Endothelial cell of umbilical vein (primary cell): ENCODE measurements around the gene CABLES1.

Source experiments
- FOS ChIP-seq: IDR thresholded peaks from 2 replicates; pipeline ENCODE4 v1.6.1; 2011; ENCODE audit warnings: mild to moderate bottlenecking, low read length, moderate library complexity, borderline replicate concordance; ENCODE audit not compliant: insufficient read depth
- JUN ChIP-seq: IDR thresholded peaks from 2 replicates; pipeline ENCODE4 v1.6.1; 2011; ENCODE audit warnings: borderline replicate concordance, low read depth; ENCODE audit not compliant: insufficient read length, insufficient read depth
- TF ChIP-seq, protein P1 (sequence below), 2 donors: IDR thresholded peaks; 1 replicate in 1 of 2; 2 replicates in 1 of 2; pipeline ENCODE4 v1.5.1; 2011; ENCODE audit warnings: low read length in 2 of 2, mild to moderate bottlenecking in 2 of 2, moderate library complexity in 2 of 2, control low read depth in 1 of 2, inconsistent platforms in 1 of 2, low read depth in 1 of 2; ENCODE audit not compliant: insufficient read depth in 1 of 2; ENCODE audit errors: extremely low read depth in 1 of 2

DNA sequence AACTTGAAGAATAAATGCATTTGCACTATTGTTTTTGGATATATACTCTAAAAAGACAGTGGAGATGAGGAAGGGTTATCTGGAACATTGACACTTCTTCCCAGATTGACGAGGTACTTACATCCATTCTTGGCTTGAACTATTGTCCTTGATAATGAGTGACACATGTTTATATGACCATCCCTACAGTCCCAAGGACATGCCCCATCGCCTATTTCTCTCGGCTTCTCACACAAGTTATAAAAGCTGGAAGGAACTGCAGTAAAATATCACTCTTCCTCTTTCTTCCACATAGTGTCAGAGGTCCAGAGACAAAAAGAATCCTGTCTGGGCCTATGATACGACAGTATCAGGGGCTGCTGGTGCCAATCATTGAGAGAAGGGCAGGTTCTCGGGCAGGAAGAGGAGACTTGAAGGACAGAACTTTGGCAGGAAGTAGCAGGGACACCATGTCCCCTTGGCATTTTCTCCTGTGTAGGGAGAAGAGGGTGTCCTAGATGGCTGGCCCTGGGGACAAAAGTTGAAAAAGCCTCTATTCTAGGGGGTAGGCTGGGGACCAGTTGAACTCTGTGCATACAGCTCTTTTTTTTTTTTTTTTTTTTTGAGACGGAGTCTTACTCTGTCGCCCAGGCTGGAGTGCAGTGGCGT is 5.8 kb upstream of the CABLES1 start:
- TF ChIP-seq, protein P1, sequence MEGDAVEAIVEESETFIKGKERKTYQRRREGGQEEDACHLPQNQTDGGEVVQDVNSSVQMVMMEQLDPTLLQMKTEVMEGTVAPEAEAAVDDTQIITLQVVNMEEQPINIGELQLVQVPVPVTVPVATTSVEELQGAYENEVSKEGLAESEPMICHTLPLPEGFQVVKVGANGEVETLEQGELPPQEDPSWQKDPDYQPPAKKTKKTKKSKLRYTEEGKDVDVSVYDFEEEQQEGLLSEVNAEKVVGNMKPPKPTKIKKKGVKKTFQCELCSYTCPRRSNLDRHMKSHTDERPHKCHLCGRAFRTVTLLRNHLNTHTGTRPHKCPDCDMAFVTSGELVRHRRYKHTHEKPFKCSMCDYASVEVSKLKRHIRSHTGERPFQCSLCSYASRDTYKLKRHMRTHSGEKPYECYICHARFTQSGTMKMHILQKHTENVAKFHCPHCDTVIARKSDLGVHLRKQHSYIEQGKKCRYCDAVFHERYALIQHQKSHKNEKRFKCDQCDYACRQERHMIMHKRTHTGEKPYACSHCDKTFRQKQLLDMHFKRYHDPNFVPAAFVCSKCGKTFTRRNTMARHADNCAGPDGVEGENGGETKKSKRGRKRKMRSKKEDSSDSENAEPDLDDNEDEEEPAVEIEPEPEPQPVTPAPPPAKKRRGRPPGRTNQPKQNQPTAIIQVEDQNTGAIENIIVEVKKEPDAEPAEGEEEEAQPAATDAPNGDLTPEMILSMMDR (IDR thresholded peaks at IDR 0.05; ENCODE audit: extremely low read depth in 1 of 2, insufficient read depth in 1 of 2, low read depth in 1 of 2, low read length in 2 of 2) = no peak
- TF ChIP-seq FOS (peak; percentile 24), JUN (no peak)
